GM12878 (cell line): ENCODE data around the gene PAX9.

Experiments
- BMI1 ChIP-seq: fragments of 450-650 bp; IDR thresholded peaks from 2 replicates; pipeline ENCODE4 v1.6.1; 2016; ENCODE audit warnings: mild to moderate bottlenecking, moderate library complexity, borderline replicate concordance
- EP300 ChIP-seq, 2 experiments: fragments of 150-350 bp in 1 of 2; IDR thresholded peaks; 2 replicates each; pipeline ENCODE4 v1.6.1; 2011 to 2012; ENCODE audit warnings: low read depth in 2 of 2, low read length in 2 of 2, borderline replicate concordance in 1 of 2, improper control_type of control experiment in 1 of 2, inconsistent platforms in 1 of 2; ENCODE audit not compliant: control insufficient read depth in 1 of 2
- EZH2 ChIP-seq: IDR thresholded peaks from 2 replicates; pipeline ENCODE4 v1.6.1; 2012; ENCODE audit warnings: low read depth, mild to moderate bottlenecking, control low read depth, inconsistent platforms, low read length, borderline replicate concordance; ENCODE audit not compliant: control insufficient read depth
- FOXK2 ChIP-seq: fragments of 450-650 bp; IDR thresholded peaks from 2 replicates; pipeline ENCODE4 v1.6.1; 2017; ENCODE audit warnings: mild to moderate bottlenecking, moderate library complexity
- FOXM1 ChIP-seq: IDR thresholded peaks from 2 replicates; pipeline ENCODE4 v1.6.1; 2012; ENCODE audit warnings: low read depth, mild to moderate bottlenecking, inconsistent platforms, low read length, moderate library complexity
- JUND ChIP-seq: IDR thresholded peaks from 2 replicates; pipeline ENCODE4 v1.6.1; 2012; ENCODE audit warnings: low read depth, mild to moderate bottlenecking, low read length, improper control_type of control experiment, moderate library complexity
- SIX5 ChIP-seq: IDR thresholded peaks from 2 replicates; pipeline ENCODE4 v1.6.1; 2011; ENCODE audit warnings: mild to moderate bottlenecking, low read depth, low read length, moderate library complexity; ENCODE audit not compliant: severe bottlenecking
- ZZZ3 ChIP-seq: IDR thresholded peaks from 2 replicates; pipeline ENCODE4 v1.6.1; 2011; ENCODE audit warnings: low read depth; ENCODE audit not compliant: control insufficient read depth, insufficient read length
- TF ChIP-seq, protein P1 (sequence below), 3 experiments: IDR thresholded peaks in 2 of 3; conservative IDR thresholded peaks in 1 of 3; 2 replicates each; pipeline ENCODE4 v1.5.1; 2011; ENCODE audit warnings: low read depth in 3 of 3, low read length in 3 of 3, mild to moderate bottlenecking in 3 of 3, control low read depth in 2 of 3, moderate library complexity in 2 of 3, inconsistent platforms in 1 of 3, mixed read lengths in 1 of 3; ENCODE audit not compliant: control insufficient read depth in 2 of 3, insufficient read depth in 1 of 3; ENCODE audit errors: extremely low read depth in 1 of 3
- TF ChIP-seq, protein P2 (sequence below): IDR thresholded peaks from 2 replicates; pipeline ENCODE4 v1.6.1; 2012; ENCODE audit warnings: low read length, inconsistent platforms
- TF ChIP-seq, protein P3 (sequence below): fragments of 450-650 bp; IDR thresholded peaks from 2 replicates; pipeline ENCODE4 v1.6.1; 2017; ENCODE audit warnings: antibody characterized with exemption, mild to moderate bottlenecking, moderate library complexity
- TF ChIP-seq, protein P4 (sequence below): fragments of 450-650 bp; IDR thresholded peaks from 2 replicates; pipeline ENCODE4 v1.6.1; 2016; ENCODE audit warnings: mild to moderate bottlenecking, moderate library complexity, borderline replicate concordance
- TF ChIP-seq, protein P5 (sequence below): fragments of 450-650 bp; IDR thresholded peaks from 2 replicates; pipeline ENCODE4 v1.6.1; 2014; ENCODE audit warnings: mild to moderate bottlenecking

DNA sequence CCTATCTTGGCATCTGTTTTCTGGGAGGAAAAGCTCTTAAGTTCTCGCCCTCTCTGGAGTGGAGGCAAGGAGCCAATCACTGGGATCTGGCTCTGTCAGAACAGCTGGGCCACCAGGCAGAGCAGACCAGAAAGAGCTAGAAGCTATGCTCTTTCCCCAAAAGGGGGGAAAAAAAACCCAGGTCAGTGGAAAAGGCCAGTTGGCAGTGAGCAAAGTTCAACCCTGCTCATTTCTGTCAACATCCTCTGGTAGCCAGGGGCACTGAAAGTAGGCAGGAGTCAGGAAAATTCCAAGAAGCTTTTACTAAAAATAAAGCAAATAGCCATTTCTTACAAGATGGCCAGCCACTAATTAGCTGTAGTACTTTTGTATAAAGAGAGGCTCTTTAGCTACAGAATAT is 36.6 kb upstream of the PAX9 start:
- TF ChIP-seq, protein P1, sequence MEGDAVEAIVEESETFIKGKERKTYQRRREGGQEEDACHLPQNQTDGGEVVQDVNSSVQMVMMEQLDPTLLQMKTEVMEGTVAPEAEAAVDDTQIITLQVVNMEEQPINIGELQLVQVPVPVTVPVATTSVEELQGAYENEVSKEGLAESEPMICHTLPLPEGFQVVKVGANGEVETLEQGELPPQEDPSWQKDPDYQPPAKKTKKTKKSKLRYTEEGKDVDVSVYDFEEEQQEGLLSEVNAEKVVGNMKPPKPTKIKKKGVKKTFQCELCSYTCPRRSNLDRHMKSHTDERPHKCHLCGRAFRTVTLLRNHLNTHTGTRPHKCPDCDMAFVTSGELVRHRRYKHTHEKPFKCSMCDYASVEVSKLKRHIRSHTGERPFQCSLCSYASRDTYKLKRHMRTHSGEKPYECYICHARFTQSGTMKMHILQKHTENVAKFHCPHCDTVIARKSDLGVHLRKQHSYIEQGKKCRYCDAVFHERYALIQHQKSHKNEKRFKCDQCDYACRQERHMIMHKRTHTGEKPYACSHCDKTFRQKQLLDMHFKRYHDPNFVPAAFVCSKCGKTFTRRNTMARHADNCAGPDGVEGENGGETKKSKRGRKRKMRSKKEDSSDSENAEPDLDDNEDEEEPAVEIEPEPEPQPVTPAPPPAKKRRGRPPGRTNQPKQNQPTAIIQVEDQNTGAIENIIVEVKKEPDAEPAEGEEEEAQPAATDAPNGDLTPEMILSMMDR (IDR thresholded peaks at IDR 0.05 in 2 of 3, conservative IDR thresholded peaks at IDR 0.05 in 1 of 3; ENCODE audit: control insufficient read depth in 2 of 3, extremely low read depth in 1 of 3, insufficient read depth in 1 of 3, low read depth in 3 of 3, low read length in 3 of 3), result no peak
- TF ChIP-seq EZH2 (no peak), BMI1 (no peak), FOXM1 (no peak), ZZZ3 (no peak), EP300 (IDR thresholded peaks at IDR 0.05; ENCODE audit: borderline replicate concordance in 1 of 2, control insufficient read depth in 1 of 2, low read depth in 2 of 2, low read length in 2 of 2) (no peak), JUND (no peak), SIX5 (no peak), FOXK2 (no peak)
- TF ChIP-seq, protein P2, sequence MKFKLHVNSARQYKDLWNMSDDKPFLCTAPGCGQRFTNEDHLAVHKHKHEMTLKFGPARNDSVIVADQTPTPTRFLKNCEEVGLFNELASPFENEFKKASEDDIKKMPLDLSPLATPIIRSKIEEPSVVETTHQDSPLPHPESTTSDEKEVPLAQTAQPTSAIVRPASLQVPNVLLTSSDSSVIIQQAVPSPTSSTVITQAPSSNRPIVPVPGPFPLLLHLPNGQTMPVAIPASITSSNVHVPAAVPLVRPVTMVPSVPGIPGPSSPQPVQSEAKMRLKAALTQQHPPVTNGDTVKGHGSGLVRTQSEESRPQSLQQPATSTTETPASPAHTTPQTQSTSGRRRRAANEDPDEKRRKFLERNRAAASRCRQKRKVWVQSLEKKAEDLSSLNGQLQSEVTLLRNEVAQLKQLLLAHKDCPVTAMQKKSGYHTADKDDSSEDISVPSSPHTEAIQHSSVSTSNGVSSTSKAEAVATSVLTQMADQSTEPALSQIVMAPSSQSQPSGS, result no peak
- TF ChIP-seq, protein P3, sequence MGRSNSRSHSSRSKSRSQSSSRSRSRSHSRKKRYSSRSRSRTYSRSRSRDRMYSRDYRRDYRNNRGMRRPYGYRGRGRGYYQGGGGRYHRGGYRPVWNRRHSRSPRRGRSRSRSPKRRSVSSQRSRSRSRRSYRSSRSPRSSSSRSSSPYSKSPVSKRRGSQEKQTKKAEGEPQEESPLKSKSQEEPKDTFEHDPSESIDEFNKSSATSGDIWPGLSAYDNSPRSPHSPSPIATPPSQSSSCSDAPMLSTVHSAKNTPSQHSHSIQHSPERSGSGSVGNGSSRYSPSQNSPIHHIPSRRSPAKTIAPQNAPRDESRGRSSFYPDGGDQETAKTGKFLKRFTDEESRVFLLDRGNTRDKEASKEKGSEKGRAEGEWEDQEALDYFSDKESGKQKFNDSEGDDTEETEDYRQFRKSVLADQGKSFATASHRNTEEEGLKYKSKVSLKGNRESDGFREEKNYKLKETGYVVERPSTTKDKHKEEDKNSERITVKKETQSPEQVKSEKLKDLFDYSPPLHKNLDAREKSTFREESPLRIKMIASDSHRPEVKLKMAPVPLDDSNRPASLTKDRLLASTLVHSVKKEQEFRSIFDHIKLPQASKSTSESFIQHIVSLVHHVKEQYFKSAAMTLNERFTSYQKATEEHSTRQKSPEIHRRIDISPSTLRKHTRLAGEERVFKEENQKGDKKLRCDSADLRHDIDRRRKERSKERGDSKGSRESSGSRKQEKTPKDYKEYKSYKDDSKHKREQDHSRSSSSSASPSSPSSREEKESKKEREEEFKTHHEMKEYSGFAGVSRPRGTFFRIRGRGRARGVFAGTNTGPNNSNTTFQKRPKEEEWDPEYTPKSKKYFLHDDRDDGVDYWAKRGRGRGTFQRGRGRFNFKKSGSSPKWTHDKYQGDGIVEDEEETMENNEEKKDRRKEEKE, result no peak
- TF ChIP-seq, protein P4, sequence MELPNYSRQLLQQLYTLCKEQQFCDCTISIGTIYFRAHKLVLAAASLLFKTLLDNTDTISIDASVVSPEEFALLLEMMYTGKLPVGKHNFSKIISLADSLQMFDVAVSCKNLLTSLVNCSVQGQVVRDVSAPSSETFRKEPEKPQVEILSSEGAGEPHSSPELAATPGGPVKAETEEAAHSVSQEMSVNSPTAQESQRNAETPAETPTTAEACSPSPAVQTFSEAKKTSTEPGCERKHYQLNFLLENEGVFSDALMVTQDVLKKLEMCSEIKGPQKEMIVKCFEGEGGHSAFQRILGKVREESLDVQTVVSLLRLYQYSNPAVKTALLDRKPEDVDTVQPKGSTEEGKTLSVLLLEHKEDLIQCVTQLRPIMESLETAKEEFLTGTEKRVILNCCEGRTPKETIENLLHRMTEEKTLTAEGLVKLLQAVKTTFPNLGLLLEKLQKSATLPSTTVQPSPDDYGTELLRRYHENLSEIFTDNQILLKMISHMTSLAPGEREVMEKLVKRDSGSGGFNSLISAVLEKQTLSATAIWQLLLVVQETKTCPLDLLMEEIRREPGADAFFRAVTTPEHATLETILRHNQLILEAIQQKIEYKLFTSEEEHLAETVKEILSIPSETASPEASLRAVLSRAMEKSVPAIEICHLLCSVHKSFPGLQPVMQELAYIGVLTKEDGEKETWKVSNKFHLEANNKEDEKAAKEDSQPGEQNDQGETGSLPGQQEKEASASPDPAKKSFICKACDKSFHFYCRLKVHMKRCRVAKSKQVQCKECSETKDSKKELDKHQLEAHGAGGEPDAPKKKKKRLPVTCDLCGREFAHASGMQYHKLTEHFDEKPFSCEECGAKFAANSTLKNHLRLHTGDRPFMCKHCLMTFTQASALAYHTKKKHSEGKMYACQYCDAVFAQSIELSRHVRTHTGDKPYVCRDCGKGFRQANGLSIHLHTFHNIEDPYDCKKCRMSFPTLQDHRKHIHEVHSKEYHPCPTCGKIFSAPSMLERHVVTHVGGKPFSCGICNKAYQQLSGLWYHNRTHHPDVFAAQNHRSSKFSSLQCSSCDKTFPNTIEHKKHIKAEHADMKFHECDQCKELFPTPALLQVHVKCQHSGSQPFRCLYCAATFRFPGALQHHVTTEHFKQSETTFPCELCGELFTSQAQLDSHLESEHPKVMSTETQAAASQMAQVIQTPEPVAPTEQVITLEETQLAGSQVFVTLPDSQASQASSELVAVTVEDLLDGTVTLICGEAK, result no peak
- TF ChIP-seq, protein P5, sequence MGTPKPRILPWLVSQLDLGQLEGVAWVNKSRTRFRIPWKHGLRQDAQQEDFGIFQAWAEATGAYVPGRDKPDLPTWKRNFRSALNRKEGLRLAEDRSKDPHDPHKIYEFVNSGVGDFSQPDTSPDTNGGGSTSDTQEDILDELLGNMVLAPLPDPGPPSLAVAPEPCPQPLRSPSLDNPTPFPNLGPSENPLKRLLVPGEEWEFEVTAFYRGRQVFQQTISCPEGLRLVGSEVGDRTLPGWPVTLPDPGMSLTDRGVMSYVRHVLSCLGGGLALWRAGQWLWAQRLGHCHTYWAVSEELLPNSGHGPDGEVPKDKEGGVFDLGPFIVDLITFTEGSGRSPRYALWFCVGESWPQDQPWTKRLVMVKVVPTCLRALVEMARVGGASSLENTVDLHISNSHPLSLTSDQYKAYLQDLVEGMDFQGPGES, result no peak
